Measurements from ENCODE around the gene DISP3.

The DISP3 gene

DNA sequence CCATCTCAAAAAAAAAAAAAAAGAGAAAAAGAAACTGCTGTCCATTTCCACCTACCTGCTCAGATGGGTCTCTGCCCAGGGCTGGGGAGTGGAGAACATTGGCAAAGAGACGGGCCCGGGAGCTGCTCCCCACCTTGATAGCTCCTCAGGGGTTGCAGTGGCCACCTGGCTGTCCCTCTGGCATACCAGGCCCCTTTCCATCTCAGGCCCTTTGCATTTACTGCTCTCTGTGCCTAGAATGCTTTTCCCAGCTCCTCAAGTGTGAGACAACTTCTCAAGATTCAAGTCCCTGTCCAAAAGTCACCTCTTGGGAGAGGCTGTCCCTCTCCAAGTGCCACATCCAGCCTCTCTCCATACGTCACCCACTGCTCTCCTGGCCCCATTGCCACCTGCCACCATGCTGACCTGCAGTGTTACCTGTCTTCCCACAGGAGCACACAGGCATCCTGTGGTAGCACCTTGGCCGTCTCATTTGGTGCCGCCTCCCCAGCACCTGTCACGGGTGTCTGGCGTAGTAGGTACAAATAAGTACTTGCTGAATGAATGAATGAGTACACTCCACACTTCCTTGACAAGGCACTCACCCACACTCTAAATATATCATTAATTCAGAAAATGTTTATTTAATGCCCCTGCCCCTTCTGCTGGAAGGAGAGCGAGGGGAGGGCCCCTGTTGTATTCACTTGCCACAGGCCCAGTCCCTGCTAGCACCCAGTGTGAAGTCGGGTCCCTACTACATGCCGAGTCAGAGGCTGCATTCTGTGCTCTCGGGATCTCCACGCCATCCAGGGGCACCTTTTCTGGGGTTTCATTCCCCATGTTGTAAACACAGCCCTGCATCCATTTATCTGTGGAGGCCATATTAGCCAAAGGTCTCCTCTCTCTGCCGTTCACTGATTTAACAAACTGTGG lies 48.8 kb downstream of the DISP3 start:
- Histone ChIP-seq H2AK5ac (ENCODE audit: low read length, severe bottlenecking) (no peak overlapping the region), H3K9ac (ENCODE audit: low read length) (no peak overlapping the region), H3K23ac (ENCODE audit: low read length in 2 of 2) (no peak overlapping the region), H2BK15ac (ENCODE audit: low read depth, poor library complexity, severe bottlenecking) (no peak overlapping the region), H2BK5ac (ENCODE audit: low read depth, low read length, poor library complexity, severe bottlenecking) (no peak overlapping the region), H4K91ac (ENCODE audit: low read length) (no peak overlapping the region), H3K4me3 (ENCODE audit: insufficient read depth in 1 of 2, low read depth in 1 of 2, low read length in 2 of 2) (no peak overlapping the region), H2BK12ac (ENCODE audit: low read length in 2 of 2) (no peak overlapping the region), H3K4ac (ENCODE audit: low read depth in 1 of 2, low read length in 2 of 2) (no peak overlapping the region), H3K4me2 (ENCODE audit: low read length, poor library complexity, severe bottlenecking) (no peak overlapping the region), H3K36me3 (ENCODE audit: control insufficient read depth in 1 of 2, insufficient read depth in 2 of 2, low read depth in 1 of 2, low read length in 2 of 2) (no peaks in the 10 kb centered on the region), H2AFZ (ENCODE audit: low read depth, low read length) (no peak overlapping the region), H2BK120ac (ENCODE audit: low read depth, low read length) (no peak overlapping the region), H3K79me1 (replicated peaks; ENCODE audit: low read length, poor library complexity, severe bottlenecking) (no peaks in the 10 kb centered on the region), H3K27ac (ENCODE audit: low read length, poor library complexity, severe bottlenecking) (no peak overlapping the region), H3K18ac (ENCODE audit: low read depth in 1 of 2, low read length in 2 of 2) (no peak overlapping the region), H4K8ac (ENCODE audit: low read length) (no peak overlapping the region), H3K4me1 (ENCODE audit: control insufficient read depth, insufficient read depth, low read depth, low read length) (no peaks in the 10 kb centered on the region), H3K14ac (ENCODE audit: low read length in 2 of 2) (no peak overlapping the region), H3K27me3 (ENCODE audit: control insufficient read depth in 1 of 2, insufficient read depth in 1 of 2, low read length in 2 of 2) (peaks cover 0 to 16% of the 10 kb centered on the region in 2 experiments), H3K9me3 (ENCODE audit: control insufficient read depth, low read length) (no peaks in the 10 kb centered on the region)
- WGBS: 85% methylated on average over 10 of the region's 13 CpGs
- no peak for DNase-seq

DNA sequence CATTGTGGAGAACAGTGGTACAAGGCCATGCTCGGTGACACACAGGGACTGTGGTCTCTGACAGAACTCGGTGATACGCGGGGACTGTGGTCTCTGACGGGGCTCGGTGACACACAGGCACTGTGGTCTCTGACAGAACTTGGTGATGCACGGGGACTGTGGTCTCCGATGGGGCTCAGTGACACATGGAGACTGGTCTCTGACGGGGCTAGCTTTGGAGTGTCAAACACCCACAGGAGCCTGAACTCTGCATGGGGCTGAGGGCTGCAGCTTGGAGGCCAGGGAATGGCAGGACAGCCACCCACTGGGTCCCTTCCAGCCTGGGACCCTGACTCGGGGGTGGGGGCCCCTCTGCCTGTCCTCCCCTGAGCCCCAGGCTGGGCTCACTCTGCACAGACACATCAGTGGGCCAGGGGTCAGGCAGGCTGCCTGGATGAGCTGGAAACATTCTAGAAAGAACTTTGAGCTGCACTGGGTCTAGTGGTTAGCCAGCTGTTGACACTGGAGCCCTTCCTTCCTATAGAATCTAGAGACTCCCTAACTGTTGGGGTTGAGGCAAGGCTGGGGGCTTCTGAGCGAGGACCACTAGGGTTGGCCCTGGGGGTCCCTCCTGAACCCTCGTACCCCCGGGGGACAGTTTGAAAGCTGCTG lies 49.8 kb downstream of the DISP3 start:
- Histone ChIP-seq H2AFZ (ENCODE audit: low read depth, low read length) (no peak overlapping the region), H3K27me3 (ENCODE audit: control insufficient read depth in 1 of 2, insufficient read depth in 1 of 2, low read length in 2 of 2) (peaks cover 0 to 19% of the 10 kb centered on the region in 2 experiments), H4K8ac (ENCODE audit: low read length) (no peak overlapping the region), H3K9me3 (ENCODE audit: control insufficient read depth, low read length) (no peaks in the 10 kb centered on the region), H3K4me2 (ENCODE audit: low read length, poor library complexity, severe bottlenecking) (no peak overlapping the region), H3K9ac (ENCODE audit: low read length) (no peak overlapping the region), H3K79me1 (replicated peaks; ENCODE audit: low read length, poor library complexity, severe bottlenecking) (no peaks in the 10 kb centered on the region), H3K4ac (ENCODE audit: low read depth in 1 of 2, low read length in 2 of 2) (no peak overlapping the region), H2BK12ac (ENCODE audit: low read length in 2 of 2) (no peak overlapping the region), H3K23ac (ENCODE audit: low read length in 2 of 2) (no peak overlapping the region), H3K36me3 (ENCODE audit: control insufficient read depth in 1 of 2, insufficient read depth in 2 of 2, low read depth in 1 of 2, low read length in 2 of 2) (no peaks in the 10 kb centered on the region), H2AK5ac (ENCODE audit: low read length, severe bottlenecking) (no peak overlapping the region), H3K14ac (ENCODE audit: low read length in 2 of 2) (no peak overlapping the region), H3K18ac (ENCODE audit: low read depth in 1 of 2, low read length in 2 of 2) (no peak overlapping the region), H2BK120ac (ENCODE audit: low read depth, low read length) (no peak overlapping the region), H2BK5ac (ENCODE audit: low read depth, low read length, poor library complexity, severe bottlenecking) (no peak overlapping the region), H3K4me1 (ENCODE audit: control insufficient read depth, insufficient read depth, low read depth, low read length) (no peaks in the 10 kb centered on the region), H3K27ac (ENCODE audit: low read length, poor library complexity, severe bottlenecking) (no peak overlapping the region), H4K91ac (ENCODE audit: low read length) (no peak overlapping the region), H2BK15ac (ENCODE audit: low read depth, poor library complexity, severe bottlenecking) (no peak overlapping the region), H3K4me3 (ENCODE audit: insufficient read depth in 1 of 2, low read depth in 1 of 2, low read length in 2 of 2) (no peak overlapping the region)
- 81% methylated on average over 13 of the region's 13 CpGs for WGBS
- DNase-seq: no peak

DNA sequence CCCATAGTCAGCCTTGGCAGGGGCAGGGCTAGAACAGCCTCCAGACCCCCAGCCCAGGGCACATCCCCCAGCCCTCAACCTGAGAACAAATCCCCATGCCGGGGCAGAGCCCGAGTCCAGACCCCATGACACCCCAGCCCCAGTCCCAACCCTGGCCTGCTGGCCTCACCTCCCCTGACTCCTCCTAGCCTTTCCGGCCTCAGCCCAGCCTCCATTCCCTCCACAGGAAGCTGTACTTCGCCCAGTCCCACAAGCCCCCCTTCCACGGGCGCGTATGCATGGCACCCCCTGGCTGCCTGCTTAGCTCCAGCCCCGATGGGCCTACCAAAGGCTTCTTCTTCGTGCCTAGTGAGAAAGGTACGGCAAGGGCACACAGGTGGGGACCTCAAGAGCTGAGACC lies 50.4 kb downstream of the DISP3 start:
- no peak for DNase-seq
- Histone ChIP-seq H2BK12ac (ENCODE audit: low read length in 2 of 2) (no peak overlapping the region), H3K9me3 (ENCODE audit: control insufficient read depth, low read length) (no peaks in the 10 kb centered on the region), H2AFZ (ENCODE audit: low read depth, low read length) (no peak overlapping the region), H3K23ac (ENCODE audit: low read length in 2 of 2) (no peak overlapping the region), H2BK120ac (ENCODE audit: low read depth, low read length) (no peak overlapping the region), H4K8ac (ENCODE audit: low read length) (no peak overlapping the region), H3K27me3 (ENCODE audit: control insufficient read depth in 1 of 2, insufficient read depth in 1 of 2, low read length in 2 of 2) (peaks cover 0 to 21% of the 10 kb centered on the region in 2 experiments), H2BK5ac (ENCODE audit: low read depth, low read length, poor library complexity, severe bottlenecking) (no peak overlapping the region), H3K79me1 (replicated peaks; ENCODE audit: low read length, poor library complexity, severe bottlenecking) (no peaks in the 10 kb centered on the region), H3K4me1 (ENCODE audit: control insufficient read depth, insufficient read depth, low read depth, low read length) (no peaks in the 10 kb centered on the region), H3K36me3 (ENCODE audit: control insufficient read depth in 1 of 2, insufficient read depth in 2 of 2, low read depth in 1 of 2, low read length in 2 of 2) (no peaks in the 10 kb centered on the region), H3K9ac (ENCODE audit: low read length) (no peak overlapping the region), H3K4me2 (ENCODE audit: low read length, poor library complexity, severe bottlenecking) (no peak overlapping the region), H2AK5ac (ENCODE audit: low read length, severe bottlenecking) (no peak overlapping the region), H2BK15ac (ENCODE audit: low read depth, poor library complexity, severe bottlenecking) (no peak overlapping the region), H3K27ac (ENCODE audit: low read length, poor library complexity, severe bottlenecking) (no peak overlapping the region), H3K14ac (ENCODE audit: low read length in 2 of 2) (no peak overlapping the region), H3K4me3 (ENCODE audit: insufficient read depth in 1 of 2, low read depth in 1 of 2, low read length in 2 of 2) (no peak overlapping the region), H4K91ac (ENCODE audit: low read length) (no peak overlapping the region), H3K4ac (ENCODE audit: low read depth in 1 of 2, low read length in 2 of 2) (no peak overlapping the region), H3K18ac (ENCODE audit: low read depth in 1 of 2, low read length in 2 of 2) (no peak overlapping the region)
- WGBS: 83% methylated on average over 10 of the region's 10 CpGs

All from mesenchymal stem cell (in vitro differentiated cells and primary cell).